Lower lobe of right lung (tissue), 2 donors: ENCODE data around the gene RALA. TPM values are rescaled to one million over a fixed set of nuclear protein-coding genes. Genes with fewer than 3 reads are reported as not detected.

Experiments
- ATAC-seq, 2 donors: fragments of 200-7000 bp; cut with Tn5 transposase; one replicate each; pipeline ENCODE4 v1.9.1; 2020 to 2022; ENCODE audit warnings: mild to moderate bottlenecking in 2 of 2, moderate library complexity in 2 of 2
- DNase-seq: peaks from one replicate; pipeline ENCODE4 v3.0.0-alpha.2; 2020
- H3K27ac ChIP-seq: fragments of 200-600 bp; one replicate; pipeline ENCODE4 v1.8.0; 2022
- H3K27me3 ChIP-seq: fragments of 200-600 bp; one replicate; pipeline ENCODE4 v1.8.0; 2022; ENCODE audit warnings: low read depth
- H3K36me3 ChIP-seq: fragments of 200-600 bp; one replicate; pipeline ENCODE4 v1.8.0; 2022; ENCODE audit warnings: mild to moderate bottlenecking
- H3K4me1 ChIP-seq: fragments of 200-600 bp; one replicate; pipeline ENCODE4 v1.8.0; 2022
- H3K4me3 ChIP-seq: fragments of 200-600 bp; one replicate; pipeline ENCODE4 v1.8.0; 2022; ENCODE audit warnings: mild to moderate bottlenecking
- H3K9me3 ChIP-seq: fragments of 200-600 bp; one replicate; pipeline ENCODE4 v1.8.0; 2022
- CTCF ChIP-seq: fragments of 200-600 bp; IDR thresholded peaks from one replicate; pipeline ENCODE4 v1.8.0; 2022; ENCODE audit warnings: antibody characterized with exemption, mild to moderate bottlenecking
- intact Hi-C: fragments of 100-400 bp; cut with DNase I; formaldehyde crosslinking; loops from one replicate; pipeline ENCODE4 v1.11.0; 2022
- total RNA-seq: library from RNA; stranded (reverse); fragmentation: NEBNext Ultra II Directional; extraction: Animal tissue kit (Norgen Biotek cat#: 25700); gene quantifications from one replicate; pipeline ENCODE4 v1.2.1, GENCODE V29; 2021
- donor health status: DM: no; HTN: yes; CAD: no; lungs with severe emphysema.

Gene RALA
- total RNA-seq, 1 donor from 2014 or later, result 48.0 TPM

GRCh38 chr7:39700932-39701331, 77.6 kb downstream of the RALA start:
- no peak for TF ChIP-seq CTCF
- H3K27ac ChIP-seq, result no peak overlapping the region
- peaks cover 54% of the 10 kb centered on the region for H3K36me3 ChIP-seq
- intact Hi-C loops, result no loop called here
- DNase-seq (peak; percentile 69), ATAC-seq (peak in 1 of 2 donors; percentile 61)
- no peaks in the 10 kb centered on the region for H3K4me1 ChIP-seq
- H3K4me3 ChIP-seq, result no peak overlapping the region
- no peaks in the 10 kb centered on the region for H3K27me3 ChIP-seq
- H3K9me3 ChIP-seq, result no peaks in the 10 kb centered on the region

DNA sequence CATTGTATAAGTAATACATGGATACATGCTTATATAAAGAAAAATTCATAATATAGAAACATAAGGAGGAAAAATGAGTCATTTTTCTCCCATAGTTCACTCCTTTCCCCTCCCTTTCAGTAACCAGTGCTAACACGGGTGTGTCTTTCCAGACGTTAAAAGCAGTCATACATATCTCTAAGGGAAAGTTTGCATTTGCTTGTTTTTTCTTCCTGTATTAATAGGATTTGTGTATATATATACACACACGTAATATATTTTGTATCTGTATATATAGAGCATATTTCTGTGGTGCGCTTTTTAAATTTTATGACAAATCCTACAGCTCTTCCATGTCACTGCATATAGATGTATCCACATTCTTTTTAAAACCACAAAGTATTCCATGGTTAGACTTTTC, 78.8 kb downstream of the RALA start:
- Histone ChIP-seq H3K4me3 (no peak overlapping the region), H3K36me3 (peaks cover 56% of the 10 kb centered on the region), H3K27ac (no peak overlapping the region), H3K27me3 (no peaks in the 10 kb centered on the region), H3K4me1 (no peaks in the 10 kb centered on the region), H3K9me3 (no peaks in the 10 kb centered on the region)
- DNase-seq (no peak), ATAC-seq (no peak)
- intact Hi-C loops, result no loop called here
- no peak for TF ChIP-seq CTCF

DNA sequence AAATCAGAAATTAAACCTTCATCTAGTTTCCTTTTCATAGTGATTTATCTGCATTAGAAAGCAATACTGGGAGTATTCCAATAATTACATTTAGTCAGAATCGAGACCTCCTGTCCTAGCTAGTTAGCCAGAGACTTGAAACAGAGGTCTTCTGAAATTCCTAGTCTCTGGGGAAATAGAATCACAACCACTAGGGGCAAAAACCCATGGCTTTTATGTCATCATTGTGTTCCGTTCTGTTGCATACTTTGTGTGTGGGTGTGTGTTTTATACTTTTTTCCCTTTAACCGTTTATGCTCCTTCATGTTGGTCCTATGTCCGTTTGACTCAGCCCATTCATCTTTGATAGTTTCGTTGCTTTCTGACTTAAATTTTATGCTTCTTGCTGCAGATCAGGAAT, 79.8 kb downstream of the RALA start:
- H3K4me3 ChIP-seq, result no peak overlapping the region
- H3K27me3 ChIP-seq, result no peaks in the 10 kb centered on the region
- peaks cover 58% of the 10 kb centered on the region for H3K36me3 ChIP-seq
- no peaks in the 10 kb centered on the region for H3K9me3 ChIP-seq
- intact Hi-C loops, result no loop called here
- H3K4me1 ChIP-seq, result no peaks in the 10 kb centered on the region
- H3K27ac ChIP-seq, result no peak overlapping the region
- ATAC-seq (no peak), DNase-seq (no peak)
- peak; percentile 7 for TF ChIP-seq CTCF

DNA sequence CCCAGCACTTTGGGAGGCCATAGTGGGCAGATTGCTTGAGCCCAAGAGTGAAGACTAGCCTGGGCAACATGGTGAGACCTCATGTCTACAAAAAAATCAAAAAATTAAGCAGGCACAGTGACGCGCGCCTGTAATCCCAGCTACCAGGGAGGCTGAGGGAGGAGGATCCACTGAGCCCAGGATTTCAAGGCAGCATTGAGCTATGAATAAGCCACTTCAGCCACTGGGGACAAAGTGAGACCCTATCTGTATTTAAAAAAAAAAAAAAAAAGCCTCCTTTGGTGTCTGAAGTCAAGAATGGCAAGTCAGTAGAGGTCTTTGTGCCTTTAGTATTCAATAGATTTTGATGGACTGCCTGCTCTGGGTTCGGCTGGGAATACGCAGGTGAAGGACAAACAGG, 85.7 kb downstream of the RALA start:
- Histone ChIP-seq H3K4me3 (no peak overlapping the region), H3K4me1 (peaks cover 11% of the 10 kb centered on the region), H3K27me3 (no peaks in the 10 kb centered on the region), H3K36me3 (peaks cover 30% of the 10 kb centered on the region), H3K27ac (no peak overlapping the region), H3K9me3 (peaks cover 9% of the 10 kb centered on the region)
- DNase-seq (no peak), ATAC-seq (no peak)
- intact Hi-C loops, result no loop called here
- no peak for TF ChIP-seq CTCF

DNA sequence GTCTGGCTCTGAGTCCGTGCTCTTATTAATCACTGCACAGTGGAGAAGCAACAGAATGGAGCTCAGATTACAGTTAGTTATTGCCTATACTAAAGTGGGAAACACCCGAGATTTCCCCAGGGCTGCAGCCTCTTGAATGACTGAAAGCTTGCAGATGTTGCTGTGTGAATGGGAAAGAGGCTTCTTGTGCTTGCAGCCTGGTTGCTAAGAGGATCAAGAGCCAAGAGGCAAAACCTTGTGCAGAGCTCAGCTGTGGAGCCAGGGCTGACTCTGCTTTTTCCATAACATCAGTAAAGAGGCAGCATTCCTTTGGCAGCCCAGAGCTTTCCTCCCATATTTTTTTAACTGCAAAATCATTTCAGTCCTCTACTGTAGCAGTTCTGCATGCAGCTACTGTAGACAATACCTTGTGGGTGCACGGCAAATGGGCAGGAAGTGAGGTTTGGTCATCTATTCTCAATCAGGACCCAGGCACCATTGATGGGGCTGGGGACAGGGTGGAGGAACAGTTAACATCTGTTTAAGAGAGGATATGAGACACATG, 86.5 kb downstream of the RALA start:
- peak; percentile 39 to 48 for ATAC-seq

More for the DNA sequence above, 86.5 kb downstream of the RALA start:
- H3K4me3 ChIP-seq, result no peak overlapping the region
- no peak for DNase-seq
- intact Hi-C loops, result no loop called here
- no peaks in the 10 kb centered on the region for H3K27me3 ChIP-seq
- no peak overlapping the region for H3K27ac ChIP-seq
- peaks cover 30% of the 10 kb centered on the region for H3K36me3 ChIP-seq
- TF ChIP-seq CTCF, result no peak
- H3K4me1 ChIP-seq, result peaks cover 11% of the 10 kb centered on the region
- peaks cover 17% of the 10 kb centered on the region for H3K9me3 ChIP-seq
